Measurements from ENCODE around the gene DNAH12.

DNA sequence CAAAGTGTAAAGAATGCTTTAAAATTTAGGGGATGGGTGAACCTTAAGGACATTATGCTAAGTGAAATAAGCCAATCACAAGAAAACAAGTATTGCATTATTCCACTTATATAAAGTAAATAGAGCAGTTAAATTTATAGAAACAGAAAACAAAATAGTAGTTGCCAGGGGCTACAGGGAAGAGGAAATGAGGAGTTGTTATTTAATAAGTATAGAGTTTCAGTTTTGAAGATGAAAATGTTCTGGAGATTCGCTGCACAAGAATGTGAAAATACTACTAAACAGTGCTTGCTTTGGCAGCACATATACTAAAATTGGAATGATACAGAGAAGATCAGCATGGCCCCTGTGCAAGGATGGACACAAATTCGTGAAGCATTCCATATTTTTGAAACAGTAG, 32.0 kb downstream of the DNAH12 start:
- TF ChIP-seq MAX (IDR thresholded peaks at IDR 0.05), result no peak
- TF ChIP-seq, protein P1, sequence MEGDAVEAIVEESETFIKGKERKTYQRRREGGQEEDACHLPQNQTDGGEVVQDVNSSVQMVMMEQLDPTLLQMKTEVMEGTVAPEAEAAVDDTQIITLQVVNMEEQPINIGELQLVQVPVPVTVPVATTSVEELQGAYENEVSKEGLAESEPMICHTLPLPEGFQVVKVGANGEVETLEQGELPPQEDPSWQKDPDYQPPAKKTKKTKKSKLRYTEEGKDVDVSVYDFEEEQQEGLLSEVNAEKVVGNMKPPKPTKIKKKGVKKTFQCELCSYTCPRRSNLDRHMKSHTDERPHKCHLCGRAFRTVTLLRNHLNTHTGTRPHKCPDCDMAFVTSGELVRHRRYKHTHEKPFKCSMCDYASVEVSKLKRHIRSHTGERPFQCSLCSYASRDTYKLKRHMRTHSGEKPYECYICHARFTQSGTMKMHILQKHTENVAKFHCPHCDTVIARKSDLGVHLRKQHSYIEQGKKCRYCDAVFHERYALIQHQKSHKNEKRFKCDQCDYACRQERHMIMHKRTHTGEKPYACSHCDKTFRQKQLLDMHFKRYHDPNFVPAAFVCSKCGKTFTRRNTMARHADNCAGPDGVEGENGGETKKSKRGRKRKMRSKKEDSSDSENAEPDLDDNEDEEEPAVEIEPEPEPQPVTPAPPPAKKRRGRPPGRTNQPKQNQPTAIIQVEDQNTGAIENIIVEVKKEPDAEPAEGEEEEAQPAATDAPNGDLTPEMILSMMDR (IDR thresholded peaks at IDR 0.05; ENCODE audit: low read depth, low read length, missing input control), result no peak
